H1 (cell line): Measurements from ENCODE around the gene ITGA8. TPM values are rescaled to one million over a fixed set of nuclear protein-coding genes. Genes with fewer than 3 reads are reported as not detected.

Experiments
- CTCF ChIA-PET: fragments of 300-600 bp; sonication (Branson Sonifier 250); formaldehyde crosslinking; loops from one replicate; lab custom pipeline; 2021; ENCODE audit not compliant: partially characterized antibody; lab: Charles Lee
- POLR2A ChIA-PET: fragments of 300-600 bp; sonication (Branson Sonifier 250); formaldehyde crosslinking; loops from one replicate; lab custom pipeline; 2021; ENCODE audit warnings: inconsistent platforms; ENCODE audit not compliant: partially characterized antibody; lab: Charles Lee
- DNase-seq, 2 experiments: peaks; one replicate each; pipeline versions ENCODE4 v3.0.0 to v3.0.0-alpha.2; 2010 to 2022; ENCODE audit warnings: low spot score in 2 of 2, low read depth in 1 of 2, mixed read lengths in 1 of 2
- FAIRE-seq: peaks from 2 replicates; lab custom pipeline; 2011; peaks lifted over from hg19 to GRCh38; lab: Jason Lieb, UNC
- H2AFZ ChIP-seq: 2 replicates; pipeline ENCODE4 v1.8.1; 2012; ENCODE audit warnings: low read length, inconsistent platforms
- H2AK5ac ChIP-seq: 2 replicates; pipeline ENCODE4 v1.6.1; 2013; ENCODE audit warnings: low read depth, low read length
- H2BK120ac ChIP-seq: replicated peaks from 2 replicates; pipeline ENCODE3; 2013; ENCODE audit warnings: low read depth, low read length, inconsistent platforms
- H2BK12ac ChIP-seq: 2 replicates; pipeline ENCODE4 v1.6.1; 2013; ENCODE audit warnings: low read depth, low read length
- H2BK15ac ChIP-seq: 2 replicates; pipeline ENCODE4 v1.6.1; 2013; ENCODE audit warnings: low read length
- H2BK20ac ChIP-seq: 2 replicates; pipeline ENCODE4 v1.6.1; 2013; ENCODE audit warnings: low read length
- H2BK5ac ChIP-seq: 2 replicates; pipeline ENCODE4 v1.6.1; 2013; ENCODE audit warnings: low read depth, low read length
- H3K14ac ChIP-seq: 2 replicates; pipeline ENCODE4 v1.6.1; 2013; ENCODE audit warnings: inconsistent platforms; ENCODE audit not compliant: insufficient read length
- H3K18ac ChIP-seq: 2 replicates; pipeline ENCODE4 v1.6.1; 2013; ENCODE audit warnings: low read length; ENCODE audit errors: extremely low read depth
- H3K23ac ChIP-seq: 2 replicates; pipeline ENCODE4 v1.6.1; 2013; ENCODE audit warnings: inconsistent platforms; ENCODE audit not compliant: insufficient read length
- H3K23me2 ChIP-seq: 2 replicates; pipeline ENCODE4 v1.6.1; 2013; ENCODE audit warnings: low read depth, low read length
- H3K27ac ChIP-seq: 2 replicates; pipeline ENCODE4 v1.6.1; 2011; ENCODE audit warnings: low read depth, low read length, inconsistent platforms
- H3K27me3 ChIP-seq, 4 experiments: replicated peaks in 1 of 4; 1 replicate in 1 of 4; 2 replicates in 3 of 4; pipeline versions ENCODE4 v1.6.1 to v1.8.1; 2011 to 2013; ENCODE audit warnings: low read length in 3 of 4, mild to moderate bottlenecking in 3 of 4, inconsistent platforms in 2 of 4, mixed read lengths in 2 of 4, moderate library complexity in 1 of 4; ENCODE audit not compliant: control insufficient read depth in 3 of 4, insufficient read depth in 3 of 4; ENCODE audit errors: extremely low read depth in 1 of 4
- H3K36me3 ChIP-seq, 4 experiments: 2 replicates each; pipeline versions ENCODE4 v1.6.1 to v1.8.1; 2011 to 2013; ENCODE audit warnings: mild to moderate bottlenecking in 4 of 4, low read length in 3 of 4, moderate library complexity in 2 of 4, control low read depth in 1 of 4, inconsistent platforms in 1 of 4; ENCODE audit not compliant: insufficient read depth in 4 of 4, control insufficient read depth in 2 of 4
- H3K4ac ChIP-seq: replicated peaks from 2 replicates; pipeline ENCODE3; 2013; ENCODE audit warnings: low read length, low read depth, mixed read lengths, inconsistent platforms; ENCODE audit not compliant: insufficient read length
- H3K4me1 ChIP-seq, 4 experiments: replicated peaks in 1 of 4; 1 replicate in 1 of 4; 2 replicates in 3 of 4; pipeline versions ENCODE4 v1.6.1 to v1.8.1; 2011 to 2013; ENCODE audit warnings: low read length in 3 of 4, inconsistent platforms in 2 of 4, mixed read lengths in 1 of 4; ENCODE audit not compliant: insufficient read depth in 4 of 4, control insufficient read depth in 3 of 4
- H3K4me2 ChIP-seq, 2 experiments: 2 replicates each; pipeline versions ENCODE4 v1.6.1 to v1.8.1; 2011 to 2013; ENCODE audit warnings: low read depth in 2 of 2, low read length in 2 of 2, control low read depth in 1 of 2, inconsistent platforms in 1 of 2, mild to moderate bottlenecking in 1 of 2; ENCODE audit not compliant: insufficient read depth in 1 of 2
- H3K4me3 ChIP-seq, 4 experiments: fragments of 200-600, 300-600 bp in 1 of 4; sonication (generic), shearing (Covaris generic), sonication (Bioruptor Twin) in 1 of 4; 2 replicates each; pipeline versions ENCODE4 v1.5.1 to v1.8.1; 2011 to 2016; ENCODE audit warnings: low read length in 4 of 4, low read depth in 3 of 4, control low read depth in 2 of 4, inconsistent platforms in 2 of 4, mild to moderate bottlenecking in 2 of 4, mixed read lengths in 1 of 4, moderate library complexity in 1 of 4; ENCODE audit not compliant: insufficient read depth in 2 of 4; ENCODE audit errors: extremely low read depth in 1 of 4
- H3K56ac ChIP-seq: replicated peaks from 2 replicates; pipeline ENCODE3; 2013; ENCODE audit warnings: low read depth, mild to moderate bottlenecking, mixed read lengths, low read length, inconsistent platforms; ENCODE audit not compliant: insufficient read length
- H3K79me1 ChIP-seq: 2 replicates; pipeline ENCODE4 v1.6.1; 2013; ENCODE audit warnings: low read depth, low read length, control low read depth
- H3K79me2 ChIP-seq, 2 experiments: 2 replicates each; pipeline versions ENCODE4 v1.6.1 to v1.8.1; 2012 to 2013; ENCODE audit warnings: low read length in 2 of 2, mild to moderate bottlenecking in 2 of 2, inconsistent platforms in 1 of 2; ENCODE audit not compliant: insufficient read depth in 2 of 2, control insufficient read depth in 1 of 2
- H3K9ac ChIP-seq, 4 experiments: replicated peaks in 1 of 4; 1 replicate in 1 of 4; 2 replicates in 3 of 4; pipeline versions ENCODE4 v1.6.1 to v1.8.1; 2011 to 2013; ENCODE audit warnings: low read depth in 3 of 4, low read length in 3 of 4, control low read depth in 2 of 4, mild to moderate bottlenecking in 2 of 4, moderate library complexity in 2 of 4, inconsistent platforms in 1 of 4; ENCODE audit errors: extremely low read depth in 1 of 4
- H3K9me3 ChIP-seq, 2 experiments: 2 replicates each; pipeline versions ENCODE4 v1.6.1 to v1.8.1; 2012 to 2013; ENCODE audit warnings: mild to moderate bottlenecking in 2 of 2, moderate library complexity in 2 of 2, control low read depth in 1 of 2, inconsistent platforms in 1 of 2, low read depth in 1 of 2, low read length in 1 of 2, mixed read lengths in 1 of 2; ENCODE audit not compliant: insufficient read depth in 2 of 2
- H4K20me1 ChIP-seq, 2 experiments: replicated peaks in 1 of 2; 2 replicates each; pipeline versions ENCODE3 to v1.8.1; 2011 to 2013; ENCODE audit warnings: inconsistent platforms in 2 of 2, low read length in 2 of 2, mild to moderate bottlenecking in 1 of 2; ENCODE audit not compliant: insufficient read depth in 2 of 2, control insufficient read depth in 1 of 2
- H4K5ac ChIP-seq: 2 replicates; pipeline ENCODE4 v1.6.1; 2013; ENCODE audit warnings: low read length, low read depth, mixed read lengths, inconsistent platforms; ENCODE audit not compliant: insufficient read length
- H4K8ac ChIP-seq: 2 replicates; pipeline ENCODE4 v1.8.0; 2013; ENCODE audit warnings: mild to moderate bottlenecking, moderate library complexity, low read length, inconsistent platforms; ENCODE audit not compliant: insufficient read depth; ENCODE audit errors: extremely low read depth
- H4K91ac ChIP-seq: replicated peaks from 2 replicates; pipeline ENCODE3; 2013; ENCODE audit warnings: low read length, mixed read lengths, inconsistent platforms; ENCODE audit not compliant: insufficient read length
- BCL11A ChIP-seq, 2 experiments: IDR thresholded peaks; one replicate each; pipeline ENCODE4 v1.6.1; 2011; ENCODE audit warnings: low read depth in 2 of 2, low read length in 2 of 2, mild to moderate bottlenecking in 2 of 2
- CBX8 ChIP-seq: fragments of 300-800, 300-1000 bp; sonication (generic); IDR thresholded peaks from 2 replicates; pipeline ENCODE4 v1.7.1; 2016; ENCODE audit warnings: low read depth, low read length, borderline replicate concordance
- CREB1 ChIP-seq: IDR thresholded peaks from 2 replicates; pipeline ENCODE4 v1.6.1; 2012; ENCODE audit warnings: inconsistent platforms
- KDM4A ChIP-seq: IDR thresholded peaks from one replicate; pipeline ENCODE4 v1.7.1; 2012; ENCODE audit warnings: low read depth, mild to moderate bottlenecking, moderate library complexity, low read length, inconsistent platforms; ENCODE audit not compliant: severe bottlenecking
- SAP30 ChIP-seq: fragments of 300-600 bp; sonication (generic); IDR thresholded peaks from 2 replicates; pipeline ENCODE4 v1.7.1; 2012; ENCODE audit warnings: low read length, moderate library complexity, mild to moderate bottlenecking, inconsistent platforms; ENCODE audit not compliant: insufficient read depth, insufficient replicate concordance
- SP2 ChIP-seq: IDR thresholded peaks from 2 replicates; pipeline ENCODE4 v1.6.1; 2012; ENCODE audit warnings: mild to moderate bottlenecking, low read length, inconsistent platforms
- SP4 ChIP-seq: IDR thresholded peaks from 2 replicates; pipeline ENCODE4 v1.6.1; 2012; ENCODE audit warnings: low read length, inconsistent platforms
- ZNF274 ChIP-seq: IDR thresholded peaks from 2 replicates; pipeline ENCODE4 v1.7.0; 2012; ENCODE audit warnings: low read length, borderline replicate concordance; ENCODE audit errors: extremely low read depth
- WGBS, 2 experiments: shearing (Covaris generic) in 1 of 2; methylation state at CpG; one replicate each; pipeline versions ENCODE4 v1.1.6 to v1.1.7; 2013 to 2015; ENCODE audit warnings: low lambda C conversion rate in 2 of 2, mixed read lengths in 2 of 2, inconsistent platforms in 1 of 2, low coverage in 1 of 2, missing lambda C conversion rate in 1 of 2; ENCODE audit not compliant: insufficient replicate concordance in 2 of 2, insufficient coverage in 1 of 2, insufficient read length in 1 of 2; ENCODE audit errors: extremely low coverage in 1 of 2, missing lambda C conversion rate in 1 of 2; 5-methylcytosine and 5-hydroxymethylcytosine counted together
- polyA plus RNA-seq, 7 experiments: library from polyadenylated mRNA; depleted of rRNA in 3 of 7; stranded (reverse) in 5 of 7; unstranded in 2 of 7; fragments of >200 nt in 5 of 7; fragments of 200-250 nt in 2 of 7; gene quantifications; 1 replicate in 5 of 7; 2 replicates in 1 of 7; 4 replicates in 1 of 7; pipeline versions ENCODE4 v1.2.1 to v1.2.3, GENCODE V29; 2011 to 2013; ENCODE audit warnings: missing spikeins in 2 of 7, mixed read lengths in 2 of 7
- total RNA-seq: library from RNA; stranded (reverse); fragmentation: NEBNext Ultra II Directional; extraction: Animal tissue kit (Norgen Biotek cat#: 25700); gene quantifications from 2 replicates; pipeline ENCODE4 v1.2.1, GENCODE V29; 2021
- TF ChIP-seq, protein P1 (sequence below): IDR thresholded peaks from 2 replicates; pipeline ENCODE4 v1.6.1; 2012; ENCODE audit warnings: inconsistent platforms

ITGA8 gene
- total and polyA plus RNA-seq, 2 of the 8 experiments (the other 6 are each of a cell fraction or from before 2014, with no cell fraction given), result not detected

DNA sequence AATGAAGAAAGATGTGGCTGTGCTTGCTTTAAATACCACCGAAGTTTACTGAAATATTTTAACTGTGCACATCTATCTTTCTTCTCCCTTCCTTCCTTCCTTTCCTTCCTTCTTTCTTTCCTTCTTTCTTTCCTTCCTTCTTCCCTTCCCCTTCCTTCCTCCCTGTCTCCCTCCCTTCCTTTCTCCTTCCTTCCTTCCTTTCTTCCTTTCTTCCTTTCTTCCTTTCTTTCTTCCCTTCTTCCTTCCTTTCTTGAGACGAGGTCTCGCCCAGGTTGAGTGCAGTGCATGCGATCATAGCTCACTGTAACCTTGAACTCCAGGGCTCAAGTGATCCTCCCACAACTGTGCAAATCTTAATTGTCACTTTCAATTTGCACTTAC, 190.9 kb downstream of the ITGA8 start:
- H4K5ac ChIP-seq, result no peak overlapping the region
- DNase-seq (no peak), FAIRE-seq (no peak)
- no peak overlapping the region for H3K4ac ChIP-seq
- H3K4me3 ChIP-seq, result no peak overlapping the region
- no peak overlapping the region for H2BK20ac ChIP-seq
- H2BK12ac ChIP-seq, result no peak overlapping the region
- POLR2A ChIA-PET, result no interaction called here
- no peak overlapping the region for H3K27ac ChIP-seq
- no peaks in the 10 kb centered on the region for H3K79me1 ChIP-seq
- no peaks in the 10 kb centered on the region for H3K27me3 ChIP-seq
- H4K20me1 ChIP-seq, result no peaks in the 10 kb centered on the region
- H3K14ac ChIP-seq, result no peak overlapping the region
- H2AK5ac ChIP-seq, result no peak overlapping the region
- H2BK5ac ChIP-seq, result no peak overlapping the region
- H3K23me2 ChIP-seq, result no peaks in the 10 kb centered on the region
- no peak overlapping the region for H2BK15ac ChIP-seq
- CTCF ChIA-PET, result interaction anchor here (1.0 to 1.3 kb wide), 2 partner anchors 10 to 95 kb away, joined by 3 read pairs; no protein-coding TSS in a partner anchor
- no peak overlapping the region for H3K4me2 ChIP-seq
- no peak overlapping the region for H3K18ac ChIP-seq
- no peak overlapping the region for H4K8ac ChIP-seq
- H2BK120ac ChIP-seq, result no peak overlapping the region
- no peak overlapping the region for H3K9ac ChIP-seq
- H3K4me1 ChIP-seq, result no peaks in the 10 kb centered on the region
- no peaks in the 10 kb centered on the region for H3K79me2 ChIP-seq
- H2AFZ ChIP-seq, result no peak overlapping the region
- 89% methylated on average over 4 of the region's 4 CpGs; no CpG with 5 or more reads in 1 of the 2 experiments for WGBS, 2 experiments
- no peak overlapping the region for H4K91ac ChIP-seq
- H3K23ac ChIP-seq, result no peak overlapping the region
- H3K9me3 ChIP-seq, result no peaks in the 10 kb centered on the region
- no peaks in the 10 kb centered on the region for H3K36me3 ChIP-seq
- no peak overlapping the region for H3K56ac ChIP-seq
- TF ChIP-seq, protein P1, sequence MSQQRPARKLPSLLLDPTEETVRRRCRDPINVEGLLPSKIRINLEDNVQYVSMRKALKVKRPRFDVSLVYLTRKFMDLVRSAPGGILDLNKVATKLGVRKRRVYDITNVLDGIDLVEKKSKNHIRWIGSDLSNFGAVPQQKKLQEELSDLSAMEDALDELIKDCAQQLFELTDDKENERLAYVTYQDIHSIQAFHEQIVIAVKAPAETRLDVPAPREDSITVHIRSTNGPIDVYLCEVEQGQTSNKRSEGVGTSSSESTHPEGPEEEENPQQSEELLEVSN, result no peak
- no peak for TF ChIP-seq SP2
- no peak for TF ChIP-seq KDM4A
- no peak for TF ChIP-seq SAP30
- TF ChIP-seq ZNF274, result no peak
- no peak for TF ChIP-seq CBX8
- no peak for TF ChIP-seq SP4
- TF ChIP-seq BCL11A (IDR thresholded peaks at IDR 0.05; ENCODE audit: low read depth in 2 of 2, low read length in 2 of 2), result no peak
- TF ChIP-seq CREB1, result no peak
